Kidney (tissue), 14 donors: ENCODE data around the gene NXPE3. TPM values are rescaled to one million over a fixed set of nuclear protein-coding genes. Genes with fewer than 3 reads are reported as not detected.

Source experiments
- DNase-seq, 5 donors: peaks; one replicate each; pipeline ENCODE4 v3.0.0-alpha.2; 2013 to 2020
- FAIRE-seq: peaks from 2 replicates; lab custom pipeline; 2012; peaks lifted over from hg19 to GRCh38; lab: Jason Lieb, UNC
- H3K27ac ChIP-seq, 2 donors: one replicate each; pipeline ENCODE4 v1.7.0; 2013; ENCODE audit warnings: low read depth in 2 of 2, low read length in 2 of 2, inconsistent platforms in 1 of 2
- H3K27me3 ChIP-seq: one replicate; pipeline ENCODE4 v1.7.1; 2013; ENCODE audit warnings: low read length, inconsistent platforms; ENCODE audit not compliant: control insufficient read depth, insufficient read depth
- H3K36me3 ChIP-seq, 3 donors: one replicate each; pipeline versions ENCODE4 v1.7.0 to v1.7.1; 2013; ENCODE audit warnings: low read length in 3 of 3, control low read depth in 1 of 3, inconsistent platforms in 1 of 3; ENCODE audit not compliant: insufficient read depth in 3 of 3, control insufficient read depth in 2 of 3
- H3K4me1 ChIP-seq, 3 donors: one replicate each; pipeline versions ENCODE4 v1.7.0 to v1.7.1; 2013; ENCODE audit warnings: low read length in 3 of 3, inconsistent platforms in 1 of 3, low read depth in 1 of 3; ENCODE audit not compliant: control insufficient read depth in 2 of 3, insufficient read depth in 2 of 3
- H3K4me3 ChIP-seq, 3 donors: one replicate each; pipeline versions ENCODE4 v1.7.0 to v1.8.1; 2013; ENCODE audit warnings: low read length in 3 of 3, control low read depth in 1 of 3, inconsistent platforms in 1 of 3
- H3K9ac ChIP-seq, 3 donors: one replicate each; pipeline versions ENCODE4 v1.7.0 to v1.7.1; 2013; ENCODE audit warnings: low read length in 3 of 3, control low read depth in 1 of 3, inconsistent platforms in 1 of 3
- H3K9me3 ChIP-seq, 3 donors: one replicate each; pipeline versions ENCODE4 v1.7.0 to v1.7.1; 2013; ENCODE audit warnings: low read length in 3 of 3, control low read depth in 1 of 3, inconsistent platforms in 1 of 3; ENCODE audit not compliant: control insufficient read depth in 2 of 3, insufficient read depth in 1 of 3
- intact Hi-C: fragments of 100-400 bp; cut with DNase I; formaldehyde crosslinking; loops from one replicate; pipeline ENCODE4 v1.11.1; 2022
- polyA plus RNA-seq: library from polyadenylated mRNA; stranded (reverse); fragments of 350-450 nt; fragmentation: Illumina TruSeq; extraction: RNeasy Lipid Tissue Mini Kit (QIAGEN cat#74804); gene quantifications from one replicate; pipeline ENCODE4 v1.2.3, GENCODE V29; 2014; ENCODE audit warnings: low read depth, low replicate concordance; ENCODE audit not compliant: insufficient read depth
- total RNA-seq: library from RNA; stranded (reverse); fragmentation: NEBNext Ultra II Directional; extraction: Animal tissue kit (Norgen Biotek cat#: 25700); gene quantifications from one replicate; pipeline ENCODE4 v1.2.1, GENCODE V29; 2021
- TF ChIP-seq, protein P1 (sequence below): IDR thresholded peaks from 3 replicates; pipeline ENCODE4 v1.5.1; 2012; ENCODE audit warnings: mild to moderate bottlenecking, moderate library complexity, borderline replicate concordance; ENCODE audit not compliant: insufficient read depth; ENCODE audit errors: extremely low read depth
- donor health status: control.
- donor health status: control.
- donor health status: control.
- donor health status: control.
- donor health status: control.
- donor health status: DM: yes; HTN: yes; CAD: no.
- donor health status: Normal renal cell carcinoma (clear cell type).

NXPE3 gene
- total and polyA plus RNA-seq, 2 donors from 2014 or later: 4.9 to 13.3 TPM

GRCh38 chr3:101853982-101854381 is 75.0 kb downstream of the NXPE3 start:
- no peak for FAIRE-seq
- intact Hi-C loops: no loop called here
- Histone ChIP-seq H3K27ac (no peak overlapping the region), H3K9ac (no peak overlapping the region), H3K9me3 (no peaks in the 10 kb centered on the region), H3K27me3 (no peaks in the 10 kb centered on the region), H3K4me3 (no peak overlapping the region), H3K4me1 (peaks cover 0 to 9% (median 8%) of the 10 kb centered on the region in 3 donors), H3K36me3 (peaks cover 4 to 60% (median 47%) of the 10 kb centered on the region in 3 donors)
- no peak for DNase-seq
- TF ChIP-seq, protein P1, sequence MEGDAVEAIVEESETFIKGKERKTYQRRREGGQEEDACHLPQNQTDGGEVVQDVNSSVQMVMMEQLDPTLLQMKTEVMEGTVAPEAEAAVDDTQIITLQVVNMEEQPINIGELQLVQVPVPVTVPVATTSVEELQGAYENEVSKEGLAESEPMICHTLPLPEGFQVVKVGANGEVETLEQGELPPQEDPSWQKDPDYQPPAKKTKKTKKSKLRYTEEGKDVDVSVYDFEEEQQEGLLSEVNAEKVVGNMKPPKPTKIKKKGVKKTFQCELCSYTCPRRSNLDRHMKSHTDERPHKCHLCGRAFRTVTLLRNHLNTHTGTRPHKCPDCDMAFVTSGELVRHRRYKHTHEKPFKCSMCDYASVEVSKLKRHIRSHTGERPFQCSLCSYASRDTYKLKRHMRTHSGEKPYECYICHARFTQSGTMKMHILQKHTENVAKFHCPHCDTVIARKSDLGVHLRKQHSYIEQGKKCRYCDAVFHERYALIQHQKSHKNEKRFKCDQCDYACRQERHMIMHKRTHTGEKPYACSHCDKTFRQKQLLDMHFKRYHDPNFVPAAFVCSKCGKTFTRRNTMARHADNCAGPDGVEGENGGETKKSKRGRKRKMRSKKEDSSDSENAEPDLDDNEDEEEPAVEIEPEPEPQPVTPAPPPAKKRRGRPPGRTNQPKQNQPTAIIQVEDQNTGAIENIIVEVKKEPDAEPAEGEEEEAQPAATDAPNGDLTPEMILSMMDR: no peak

- Histone ChIP-seq H3K4me1 (peaks cover 0 to 9% (median 8%) of the 10 kb centered on the region in 3 donors), H3K36me3 (peaks cover 4 to 63% (median 55%) of the 10 kb centered on the region in 3 donors), H3K9me3 (no peaks in the 10 kb centered on the region), H3K27me3 (no peaks in the 10 kb centered on the region), H3K27ac (peak overlapping the region in 1 of 2 donors; percentile 2), H3K4me3 (no peak overlapping the region), H3K9ac (no peak overlapping the region)
- intact Hi-C loops: no loop called here
- TF ChIP-seq, protein P1: no peak
- DNase-seq (no peak), FAIRE-seq (no peak)
These were observed 75.7 kb downstream of the NXPE3 start for GRCh38 chr3:101854608-101855304.

GRCh38 chr3:101857301-101857741 is 78.3 kb downstream of the NXPE3 start:
- H3K4me1 ChIP-seq: peaks cover 0 to 9% (median 8%) of the 10 kb centered on the region in 3 donors
- H3K27me3 ChIP-seq: no peaks in the 10 kb centered on the region
- H3K36me3 ChIP-seq: peaks cover 6 to 75% (median 64%) of the 10 kb centered on the region in 3 donors
- DNase-seq (no peak), FAIRE-seq (no peak)
- H3K4me3 ChIP-seq: peak overlapping the region in 1 of 3 donors; percentile 23
- H3K27ac ChIP-seq: no peak overlapping the region
- TF ChIP-seq, protein P1: no peak
- intact Hi-C loops: no loop called here
- no peaks in the 10 kb centered on the region for H3K9me3 ChIP-seq
- no peak overlapping the region for H3K9ac ChIP-seq
